GM12872 (cell line): ENCODE measurements around the gene CHEK2.

Source experiments
- TF ChIP-seq, protein P1 (sequence below): IDR thresholded peaks from 3 replicates; pipeline ENCODE4 v1.5.1; 2011; ENCODE audit warnings: low read depth, mild to moderate bottlenecking, low read length, moderate library complexity; ENCODE audit not compliant: insufficient read depth

The CHEK2 gene

DNA sequence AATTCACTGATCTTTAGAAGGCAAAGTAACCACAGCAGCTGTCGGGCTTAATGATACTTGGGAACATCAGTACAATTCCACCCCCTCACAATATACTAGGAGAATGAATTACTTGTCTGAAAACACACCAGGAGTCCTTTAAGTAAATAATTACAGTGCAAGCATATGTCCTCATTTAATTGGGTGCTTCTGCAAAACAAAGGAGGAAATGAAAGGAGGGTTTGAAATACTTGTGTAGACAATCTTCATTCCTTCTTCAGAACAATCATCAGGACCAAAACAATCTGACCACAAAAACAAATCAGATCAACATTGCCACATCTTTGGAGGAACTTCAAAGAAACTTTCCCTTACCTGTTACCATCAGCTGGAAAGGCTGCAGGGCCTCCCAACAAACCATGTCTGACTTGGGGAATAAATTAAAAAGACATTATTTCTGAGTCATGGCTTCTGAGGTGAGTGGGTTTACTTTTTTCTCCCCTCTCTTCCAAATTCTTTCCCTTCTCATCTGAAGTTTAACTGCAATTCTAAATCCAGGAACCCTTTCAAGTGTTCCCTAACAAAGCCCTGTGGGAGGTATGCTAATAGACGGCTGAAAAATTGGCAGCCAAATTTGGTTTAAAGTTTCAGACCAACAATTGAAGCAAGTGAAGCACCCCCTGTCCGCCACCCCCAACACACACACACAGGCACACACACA lies 18.4 kb upstream of the CHEK2 start:
- TF ChIP-seq, protein P1, sequence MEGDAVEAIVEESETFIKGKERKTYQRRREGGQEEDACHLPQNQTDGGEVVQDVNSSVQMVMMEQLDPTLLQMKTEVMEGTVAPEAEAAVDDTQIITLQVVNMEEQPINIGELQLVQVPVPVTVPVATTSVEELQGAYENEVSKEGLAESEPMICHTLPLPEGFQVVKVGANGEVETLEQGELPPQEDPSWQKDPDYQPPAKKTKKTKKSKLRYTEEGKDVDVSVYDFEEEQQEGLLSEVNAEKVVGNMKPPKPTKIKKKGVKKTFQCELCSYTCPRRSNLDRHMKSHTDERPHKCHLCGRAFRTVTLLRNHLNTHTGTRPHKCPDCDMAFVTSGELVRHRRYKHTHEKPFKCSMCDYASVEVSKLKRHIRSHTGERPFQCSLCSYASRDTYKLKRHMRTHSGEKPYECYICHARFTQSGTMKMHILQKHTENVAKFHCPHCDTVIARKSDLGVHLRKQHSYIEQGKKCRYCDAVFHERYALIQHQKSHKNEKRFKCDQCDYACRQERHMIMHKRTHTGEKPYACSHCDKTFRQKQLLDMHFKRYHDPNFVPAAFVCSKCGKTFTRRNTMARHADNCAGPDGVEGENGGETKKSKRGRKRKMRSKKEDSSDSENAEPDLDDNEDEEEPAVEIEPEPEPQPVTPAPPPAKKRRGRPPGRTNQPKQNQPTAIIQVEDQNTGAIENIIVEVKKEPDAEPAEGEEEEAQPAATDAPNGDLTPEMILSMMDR, result no peak

DNA sequence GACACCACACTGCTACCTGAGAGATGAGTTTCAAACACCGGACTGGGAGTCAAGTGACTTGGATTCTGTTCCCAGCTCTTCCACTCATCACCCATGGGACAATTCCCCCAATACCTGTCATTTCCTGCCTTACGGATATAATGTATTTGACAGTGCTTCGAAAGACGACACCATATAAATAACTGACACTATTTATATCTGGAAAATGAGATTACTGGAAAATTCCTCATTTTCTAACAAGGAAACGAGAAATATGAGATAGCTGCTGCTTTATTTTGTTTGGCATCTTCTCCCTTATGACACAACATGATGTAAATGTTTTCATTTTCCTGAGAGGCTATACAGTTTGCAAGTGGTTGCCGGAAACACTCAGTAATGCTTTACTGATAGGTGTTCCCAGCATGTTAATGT lies 8.9 kb upstream of the CHEK2 start:
- TF ChIP-seq, protein P1, result no peak

DNA sequence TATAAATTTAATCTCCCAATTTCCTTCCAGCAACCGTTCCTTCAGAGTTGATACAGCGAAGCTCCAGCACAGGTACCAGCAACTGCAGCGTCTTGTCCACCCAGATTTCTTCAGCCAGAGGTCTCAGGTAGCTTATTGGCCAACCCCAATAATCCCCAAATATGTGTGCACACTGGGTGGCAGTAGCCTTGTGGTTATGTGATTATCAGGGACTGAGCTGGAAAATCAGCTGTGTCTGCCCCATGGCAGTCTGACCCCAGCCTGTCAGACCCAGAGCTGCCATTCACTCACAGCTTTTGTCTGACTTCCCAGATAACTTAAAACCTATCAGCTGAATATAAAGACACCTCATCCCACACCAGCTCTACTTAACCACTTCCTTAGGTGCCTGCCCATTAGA lies 2.2 kb upstream of the CHEK2 start:
- TF ChIP-seq, protein P1, result no peak

DNA sequence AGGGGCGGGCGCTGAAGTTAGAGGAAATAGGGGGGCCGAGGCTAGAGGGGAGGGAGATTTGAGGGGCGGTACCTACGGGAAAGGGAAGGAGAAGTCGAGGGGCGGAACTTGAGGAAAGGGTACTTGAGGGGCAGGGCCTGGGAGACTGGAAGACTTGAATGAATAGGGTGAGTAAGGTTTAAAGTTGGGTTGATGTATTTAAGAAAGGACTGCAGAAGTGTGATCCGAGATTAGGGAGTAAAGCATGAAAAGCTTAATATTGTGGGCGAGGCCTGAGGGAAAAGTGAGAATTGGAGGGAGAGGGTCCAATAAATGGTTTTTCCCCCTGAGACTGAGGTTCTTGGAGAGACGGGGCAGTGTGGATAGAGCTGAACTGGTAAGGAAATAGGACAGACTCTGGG lies 942 bp upstream of the CHEK2 start:
- TF ChIP-seq, protein P1, result no peak

DNA sequence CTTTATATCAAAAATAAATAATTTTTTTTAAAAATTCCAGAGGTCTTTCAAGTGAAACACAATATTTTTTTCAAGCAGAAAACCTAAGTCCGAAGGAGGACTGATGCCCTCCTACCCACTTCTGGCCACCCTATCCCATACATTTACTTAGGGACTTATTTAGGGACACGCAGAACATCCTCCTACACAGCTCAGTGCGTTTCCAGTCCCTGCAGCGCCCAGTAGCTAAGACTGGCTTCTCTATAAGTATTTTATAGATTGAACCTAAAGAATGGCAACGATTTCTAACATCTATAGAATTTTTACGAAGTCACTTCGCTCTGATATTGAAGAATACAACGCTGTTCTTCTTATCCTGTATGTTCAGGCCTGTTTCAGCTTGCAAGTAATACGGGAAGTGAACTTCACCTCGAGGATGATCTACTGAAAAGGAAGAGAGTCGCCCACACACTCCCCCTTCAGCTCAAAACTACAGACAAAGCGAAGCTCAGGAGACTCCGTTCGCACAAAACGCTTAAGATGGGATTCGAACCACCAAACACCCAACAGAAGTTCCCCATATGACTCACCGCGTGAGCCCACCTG lies 328 bp downstream of the CHEK2 start:
- TF ChIP-seq, protein P1, result no peak

DNA sequence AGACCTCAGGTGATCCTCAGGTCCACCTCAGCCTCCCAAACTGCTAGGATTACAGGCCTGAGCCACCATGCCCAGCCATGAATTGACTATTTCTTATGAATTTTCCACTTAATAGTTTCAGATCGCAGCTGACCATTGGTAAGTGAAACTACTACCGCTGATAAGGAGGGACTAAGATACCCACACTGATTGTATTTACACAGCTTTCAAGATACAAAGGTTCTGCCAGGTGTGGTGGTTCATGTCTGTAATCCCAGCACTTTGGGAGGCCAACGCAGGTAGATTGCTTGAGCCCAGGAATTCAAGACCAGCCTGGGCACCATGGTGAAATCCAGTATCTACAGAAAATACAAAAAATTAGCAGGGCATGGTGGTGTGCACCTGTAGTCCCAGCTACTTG lies 3.9 kb downstream of the CHEK2 start:
- TF ChIP-seq, protein P1, result no peak

DNA sequence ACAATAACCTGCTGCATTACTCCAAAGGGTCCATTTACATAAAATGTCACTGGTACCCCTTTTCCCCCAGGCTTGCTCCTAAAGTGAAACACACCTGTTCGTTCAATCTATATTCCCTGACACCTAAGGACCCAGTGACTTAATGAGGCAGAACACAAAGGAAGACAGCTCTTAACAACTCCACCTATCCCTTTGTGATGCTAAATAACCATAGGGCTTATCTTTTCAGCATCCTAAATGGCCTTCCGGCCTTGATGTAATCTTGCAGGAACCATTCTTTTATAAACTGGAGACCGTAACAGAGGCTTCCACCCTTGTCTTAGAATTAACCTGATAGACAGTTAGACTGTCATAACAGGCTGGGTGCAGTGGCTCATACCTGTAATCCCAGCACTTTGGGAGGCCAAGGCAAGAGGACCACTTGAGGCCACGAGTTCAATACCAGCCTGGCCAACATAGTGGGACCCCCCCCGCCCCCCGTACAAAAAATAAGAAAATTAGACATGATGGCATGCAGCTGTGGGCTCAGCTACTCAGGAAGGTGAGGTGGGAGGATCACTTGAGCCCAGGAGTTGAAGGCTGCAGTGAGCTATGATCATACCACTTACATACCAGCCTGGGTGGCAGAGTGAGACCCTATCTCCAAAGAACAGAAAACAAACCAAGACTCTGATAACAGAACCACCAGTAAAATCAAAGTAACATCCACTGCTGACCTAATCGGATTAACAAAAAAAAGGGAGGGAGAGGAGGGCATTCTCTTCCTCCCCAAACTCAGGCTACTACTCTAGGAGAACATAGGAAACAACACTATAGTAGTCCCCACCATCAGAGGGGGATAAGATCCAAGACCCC lies 5.1 kb downstream of the CHEK2 start:
- TF ChIP-seq, protein P1, result no peak
